HCT116 (cell line): Measurements from ENCODE around the gene TMEM38B. TPM values are rescaled to one million over a fixed set of nuclear protein-coding genes. Genes with fewer than 3 reads are reported as not detected.

Experiments
- ATAC-seq: fragments of 200-7000 bp; cut with Tn5 transposase; 2 replicates; pipeline ENCODE4 v1.9.1; 2020; ENCODE audit warnings: mild to moderate bottlenecking, moderate library complexity
- BruUV-seq: library from RNA; stranded (reverse); fragments of 400-500 nt; replicated peaks from 2 replicates; lab custom pipeline; 2021; lab: Mats Ljungman, UMichigan
- CTCF ChIA-PET: fragments of 300-600 bp; sonication (Branson Sonifier 250); formaldehyde crosslinking; loops from one replicate; lab custom pipeline; 2021; ENCODE audit warnings: antibody characterized with exemption; lab: Charles Lee
- POLR2A ChIA-PET: fragments of 300-600, 350-600 bp; sonication (Branson Sonifier 250); formaldehyde crosslinking; loops from one replicate; lab custom pipeline; 2021; ENCODE audit warnings: antibody characterized with exemption; lab: Charles Lee
- RAD21 ChIA-PET, 2 experiments: fragments of 300-600 bp; sonication (Branson Sonifier 250); formaldehyde crosslinking; loops; one replicate each; lab custom pipeline; 2023; ENCODE audit warnings: low total read pairs in 2 of 2; ENCODE audit not compliant: uncharacterized antibody in 2 of 2, unreplicated experiment in 2 of 2, low non-redundant PET in 1 of 2; lab: Charles Lee
- DNase-seq: peaks from one replicate; pipeline ENCODE4 v3.0.0-alpha.2; 2010; ENCODE audit warnings: low read depth, low spot score
- H2AFZ ChIP-seq: fragments of 200-600 bp; shearing (Covaris generic), sonication (generic); 2 replicates; pipeline ENCODE4 v1.6.1; 2017; ENCODE audit warnings: low read depth, mixed run types, mixed read lengths, antibody characterized with exemption, low read length; ENCODE audit not compliant: poor library complexity, severe bottlenecking
- H3K27ac ChIP-seq: 2 replicates; pipeline ENCODE4 v1.5.1; 2012; ENCODE audit warnings: low read depth, low read length
- H3K27me3 ChIP-seq: fragments of 200-600 bp; sonication (generic); 2 replicates; pipeline ENCODE4 v1.6.1; 2016; ENCODE audit warnings: mixed run types, low read length, mixed read lengths; ENCODE audit not compliant: insufficient read depth
- H3K36me3 ChIP-seq, 2 experiments: fragments of 200-500 bp in 1 of 2; fragments of 200-600 bp in 1 of 2; sonication (Bioruptor generic) in 1 of 2; sonication (generic) in 1 of 2; 2 replicates each; pipeline versions ENCODE4 v1.5.1 to v1.6.1; 2014 to 2016; ENCODE audit warnings: low read length in 2 of 2, inconsistent platforms in 1 of 2, mixed read lengths in 1 of 2, mixed run types in 1 of 2; ENCODE audit not compliant: insufficient read depth in 2 of 2, control insufficient read depth in 1 of 2
- H3K4me1 ChIP-seq, 2 experiments: fragments of 200-600 bp in 1 of 2; sonication (generic) in 1 of 2; 2 replicates each; pipeline versions ENCODE4 v1.5.1 to v1.6.1; 2012 to 2017; ENCODE audit warnings: low read length in 2 of 2, inconsistent platforms in 1 of 2, mild to moderate bottlenecking in 1 of 2, mixed read lengths in 1 of 2, mixed run types in 1 of 2, moderate library complexity in 1 of 2; ENCODE audit not compliant: insufficient read depth in 2 of 2, control insufficient read depth in 1 of 2
- H3K4me2 ChIP-seq: fragments of 200-600 bp; sonication (generic); 2 replicates; pipeline ENCODE4 v1.6.1; 2017; ENCODE audit warnings: mixed run types, low read length, mixed read lengths
- H3K4me3 ChIP-seq, 2 experiments: fragments of 200-600 bp in 1 of 2; sonication (generic) in 1 of 2; replicated peaks in 1 of 2; 2 replicates each; pipeline ENCODE4 v1.5.1; 2011 to 2016; ENCODE audit warnings: low read length in 2 of 2, control low read depth in 1 of 2, low read depth in 1 of 2, mild to moderate bottlenecking in 1 of 2, mixed read lengths in 1 of 2, mixed run types in 1 of 2
- H3K79me2 ChIP-seq: fragments of 200-600 bp; sonication (generic); 2 replicates; pipeline ENCODE4 v1.6.1; 2017; ENCODE audit warnings: mild to moderate bottlenecking, mixed run types, low read length, moderate library complexity, mixed read lengths; ENCODE audit not compliant: insufficient read depth
- H3K9ac ChIP-seq: fragments of 200-600 bp; sonication (generic); 2 replicates; pipeline ENCODE4 v1.6.1; 2016; ENCODE audit warnings: low read length, mixed read lengths
- H3K9me2 ChIP-seq: fragments of 200-600 bp; sonication (generic), shearing (Covaris generic); 2 replicates; pipeline ENCODE4 v1.6.1; 2017; ENCODE audit warnings: mixed run types, mild to moderate bottlenecking, moderate library complexity; ENCODE audit not compliant: insufficient read depth
- H3K9me3 ChIP-seq, 2 experiments: fragments of 200-500 bp in 1 of 2; fragments of 200-600 bp in 1 of 2; sonication (Bioruptor generic) in 1 of 2; sonication (generic) in 1 of 2; 2 replicates each; pipeline ENCODE4 v1.6.1; 2014 to 2017; ENCODE audit warnings: low read length in 2 of 2, mixed read lengths in 2 of 2, inconsistent platforms in 1 of 2, low read depth in 1 of 2, mild to moderate bottlenecking in 1 of 2, mixed run types in 1 of 2, moderate library complexity in 1 of 2; ENCODE audit not compliant: control insufficient read depth in 1 of 2, insufficient read depth in 1 of 2
- H4K20me1 ChIP-seq: fragments of 200-600 bp; sonication (generic), shearing (Covaris generic); 2 replicates; pipeline ENCODE4 v1.6.1; 2017; ENCODE audit warnings: mixed run types, mild to moderate bottlenecking, moderate library complexity; ENCODE audit not compliant: insufficient read depth
- CBX3 ChIP-seq: IDR thresholded peaks from 2 replicates; pipeline ENCODE4 v1.6.1; 2012; ENCODE audit warnings: low read depth
- CEBPB ChIP-seq: IDR thresholded peaks from 2 replicates; pipeline ENCODE4 v1.6.1; 2012; ENCODE audit warnings: low read depth
- EGR1 ChIP-seq: IDR thresholded peaks from 2 replicates; pipeline ENCODE4 v1.6.1; 2012; ENCODE audit warnings: low read depth
- POLR2A ChIP-seq: IDR thresholded peaks from 2 replicates; pipeline ENCODE4 v1.7.0; 2011; ENCODE audit warnings: borderline replicate concordance; ENCODE audit not compliant: insufficient read depth, insufficient read length; ENCODE audit errors: extremely low read depth
- POLR2AphosphoS5 ChIP-seq: IDR thresholded peaks from 2 replicates; pipeline ENCODE4 v1.6.1; 2011; ENCODE audit warnings: mild to moderate bottlenecking, low read depth, low read length, moderate library complexity
- SIN3A ChIP-seq: IDR thresholded peaks from 2 replicates; pipeline ENCODE4 v1.6.1; 2012; ENCODE audit warnings: low read depth
- TCF7L2 ChIP-seq: IDR thresholded peaks from 2 replicates; pipeline ENCODE4 v1.7.0; 2011; ENCODE audit warnings: borderline replicate concordance, inconsistent platforms; ENCODE audit not compliant: insufficient read depth, insufficient read length; ENCODE audit errors: extremely low read depth
- YY1 ChIP-seq: IDR thresholded peaks from 2 replicates; pipeline ENCODE4 v1.6.1; 2011; ENCODE audit warnings: low read length, low read depth, moderate library complexity, mild to moderate bottlenecking; ENCODE audit not compliant: insufficient replicate concordance; ENCODE audit errors: extremely low read depth
- ZBTB33 ChIP-seq: IDR thresholded peaks from 2 replicates; pipeline ENCODE4 v1.6.1; 2011; ENCODE audit warnings: mild to moderate bottlenecking, low read length, moderate library complexity; ENCODE audit not compliant: insufficient replicate concordance; ENCODE audit errors: extremely low read depth
- ZFX ChIP-seq: fragments of 450-650 bp; IDR thresholded peaks from 2 replicates; pipeline ENCODE4 v1.6.1; 2017
- ZNF274 ChIP-seq: fragments of 200-500 bp; sonication (Bioruptor generic); IDR thresholded peaks from 2 replicates; pipeline ENCODE4 v1.6.1; 2014; ENCODE audit warnings: mild to moderate bottlenecking, low read depth, low read length, inconsistent platforms
- intact Hi-C: fragments of 100-400 bp; cut with micrococcal nuclease; formaldehyde crosslinking; loops from 2 replicates; pipeline ENCODE4 v1.10.0; 2022
- total RNA-seq: library from RNA; stranded (reverse); gene quantifications from one replicate; pipeline ENCODE4 v1.2.1, GENCODE V29; 2021; ENCODE audit not compliant: unreplicated experiment
- TF ChIP-seq, protein P1 (sequence below): IDR thresholded peaks from 2 replicates; pipeline ENCODE4 v1.6.1; 2012; ENCODE audit warnings: low read depth
- TF ChIP-seq, protein P2 (sequence below): IDR thresholded peaks from 2 replicates; pipeline ENCODE4 v1.6.1; 2012

Gene TMEM38B
- total RNA-seq, 1 experiment from 2014 or later, result 24.5 TPM

DNA sequence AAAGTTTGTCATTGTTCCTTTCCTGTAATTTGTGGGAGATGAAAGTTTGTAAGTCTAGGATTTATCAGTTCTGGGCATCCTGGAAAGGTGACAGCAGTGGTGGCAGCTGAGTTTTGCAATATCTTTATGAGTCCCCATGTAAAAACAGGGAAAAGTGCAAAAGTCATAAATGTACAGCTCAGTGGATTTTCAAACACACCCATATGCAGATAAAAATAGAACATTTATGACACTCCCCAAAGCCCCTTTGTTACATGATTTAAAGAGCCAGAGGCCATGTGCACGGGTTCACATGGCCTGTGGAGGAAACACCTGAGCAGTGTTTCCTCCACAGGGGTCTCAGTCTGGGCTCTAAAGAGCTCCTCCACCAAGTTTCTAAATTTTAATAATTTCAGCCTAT, 6.3 kb downstream of the TMEM38B start:
- Histone ChIP-seq H3K9me2 (no peaks in the 10 kb centered on the region), H3K79me2 (peaks cover 51% of the 10 kb centered on the region), H4K20me1 (no peaks in the 10 kb centered on the region), H2AFZ (no peak overlapping the region), H3K9me3 (no peaks in the 10 kb centered on the region), H3K4me3 (no peak overlapping the region), H3K4me2 (no peak overlapping the region), H3K27ac (no peak overlapping the region), H3K9ac (no peak overlapping the region), H3K27me3 (no peaks in the 10 kb centered on the region), H3K4me1 (peaks cover 0 to 7% of the 10 kb centered on the region in 2 experiments; a peak in 1 of 4 replicates), H3K36me3 (no peaks in the 10 kb centered on the region)
- no TSS peak for BruUV-seq
- CTCF ChIA-PET, result no interaction called here
- POLR2A ChIA-PET, result no interaction called here
- intact Hi-C loops, result no loop called here
- ATAC-seq (no peak), DNase-seq (no peak)
- RAD21 ChIA-PET, result no interaction called here
- TF ChIP-seq POLR2A (no peak), POLR2AphosphoS5 (no peak), CBX3 (no peak), CEBPB (no peak), SIN3A (no peak), TCF7L2 (no peak), YY1 (no peak), ZFX (no peak), EGR1 (no peak)

DNA sequence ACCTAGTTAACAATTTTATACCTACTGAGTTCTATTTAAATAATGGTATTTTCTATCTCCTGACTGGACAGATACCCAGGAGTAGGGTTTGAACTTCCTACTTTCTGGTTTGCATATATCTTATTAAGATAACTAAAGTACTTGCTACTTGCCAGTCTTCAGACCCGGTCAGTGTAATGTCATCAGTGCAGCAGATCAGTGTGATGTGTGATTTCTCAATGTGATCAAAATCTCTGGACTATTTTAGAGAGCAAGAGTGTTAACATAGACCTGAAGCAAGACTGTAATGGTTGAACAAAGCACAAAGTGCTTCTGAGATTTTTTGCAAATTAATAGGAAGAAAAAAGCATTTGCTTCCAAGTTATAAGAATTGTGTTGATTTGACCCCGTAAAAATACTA, 6.8 kb downstream of the TMEM38B start:
- CTCF ChIA-PET, result interaction anchor here (0.8 kb wide), 1 partner anchor 17 kb away, joined by 3 read pairs; no protein-coding TSS in a partner anchor
- POLR2A ChIA-PET, result no interaction called here
- Histone ChIP-seq H3K27me3 (no peaks in the 10 kb centered on the region), H3K9me2 (no peaks in the 10 kb centered on the region), H3K27ac (no peak overlapping the region), H4K20me1 (no peaks in the 10 kb centered on the region), H3K4me1 (peaks cover 0 to 6% of the 10 kb centered on the region in 2 experiments; a peak in 1 of 4 replicates), H2AFZ (no peak overlapping the region), H3K4me3 (no peak overlapping the region), H3K36me3 (no peaks in the 10 kb centered on the region), H3K4me2 (no peak overlapping the region), H3K79me2 (peaks cover 48% of the 10 kb centered on the region), H3K9me3 (no peaks in the 10 kb centered on the region), H3K9ac (no peak overlapping the region)
- DNase-seq (no peak), ATAC-seq (no peak)
- RAD21 ChIA-PET, result no interaction called here
- intact Hi-C loops, result no loop called here
- BruUV-seq, result no TSS peak
- TF ChIP-seq ZBTB33, result no peak
- TF ChIP-seq POLR2AphosphoS5, result no peak
- TF ChIP-seq, protein P1, sequence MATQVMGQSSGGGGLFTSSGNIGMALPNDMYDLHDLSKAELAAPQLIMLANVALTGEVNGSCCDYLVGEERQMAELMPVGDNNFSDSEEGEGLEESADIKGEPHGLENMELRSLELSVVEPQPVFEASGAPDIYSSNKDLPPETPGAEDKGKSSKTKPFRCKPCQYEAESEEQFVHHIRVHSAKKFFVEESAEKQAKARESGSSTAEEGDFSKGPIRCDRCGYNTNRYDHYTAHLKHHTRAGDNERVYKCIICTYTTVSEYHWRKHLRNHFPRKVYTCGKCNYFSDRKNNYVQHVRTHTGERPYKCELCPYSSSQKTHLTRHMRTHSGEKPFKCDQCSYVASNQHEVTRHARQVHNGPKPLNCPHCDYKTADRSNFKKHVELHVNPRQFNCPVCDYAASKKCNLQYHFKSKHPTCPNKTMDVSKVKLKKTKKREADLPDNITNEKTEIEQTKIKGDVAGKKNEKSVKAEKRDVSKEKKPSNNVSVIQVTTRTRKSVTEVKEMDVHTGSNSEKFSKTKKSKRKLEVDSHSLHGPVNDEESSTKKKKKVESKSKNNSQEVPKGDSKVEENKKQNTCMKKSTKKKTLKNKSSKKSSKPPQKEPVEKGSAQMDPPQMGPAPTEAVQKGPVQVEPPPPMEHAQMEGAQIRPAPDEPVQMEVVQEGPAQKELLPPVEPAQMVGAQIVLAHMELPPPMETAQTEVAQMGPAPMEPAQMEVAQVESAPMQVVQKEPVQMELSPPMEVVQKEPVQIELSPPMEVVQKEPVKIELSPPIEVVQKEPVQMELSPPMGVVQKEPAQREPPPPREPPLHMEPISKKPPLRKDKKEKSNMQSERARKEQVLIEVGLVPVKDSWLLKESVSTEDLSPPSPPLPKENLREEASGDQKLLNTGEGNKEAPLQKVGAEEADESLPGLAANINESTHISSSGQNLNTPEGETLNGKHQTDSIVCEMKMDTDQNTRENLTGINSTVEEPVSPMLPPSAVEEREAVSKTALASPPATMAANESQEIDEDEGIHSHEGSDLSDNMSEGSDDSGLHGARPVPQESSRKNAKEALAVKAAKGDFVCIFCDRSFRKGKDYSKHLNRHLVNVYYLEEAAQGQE, result no peak
- TF ChIP-seq EGR1, result no peak
- TF ChIP-seq, protein P2, sequence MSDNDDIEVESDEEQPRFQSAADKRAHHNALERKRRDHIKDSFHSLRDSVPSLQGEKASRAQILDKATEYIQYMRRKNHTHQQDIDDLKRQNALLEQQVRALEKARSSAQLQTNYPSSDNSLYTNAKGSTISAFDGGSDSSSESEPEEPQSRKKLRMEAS, result no peak
- no peak for TF ChIP-seq TCF7L2
- TF ChIP-seq ZNF274, result no peak
